Activated gamma-delta T cell treated with anti-CD3 and anti-CD28 coated beads, Interleukin-2, amount 50 U/mL, for 16 hours (primary cell): ENCODE data around the gene SLC4A2.

Experiments used
- DNase-seq: peaks from one replicate; pipeline ENCODE4 v3.0.0-alpha.2; 2020; ENCODE audit warnings: low read depth

Gene SLC4A2

DNA sequence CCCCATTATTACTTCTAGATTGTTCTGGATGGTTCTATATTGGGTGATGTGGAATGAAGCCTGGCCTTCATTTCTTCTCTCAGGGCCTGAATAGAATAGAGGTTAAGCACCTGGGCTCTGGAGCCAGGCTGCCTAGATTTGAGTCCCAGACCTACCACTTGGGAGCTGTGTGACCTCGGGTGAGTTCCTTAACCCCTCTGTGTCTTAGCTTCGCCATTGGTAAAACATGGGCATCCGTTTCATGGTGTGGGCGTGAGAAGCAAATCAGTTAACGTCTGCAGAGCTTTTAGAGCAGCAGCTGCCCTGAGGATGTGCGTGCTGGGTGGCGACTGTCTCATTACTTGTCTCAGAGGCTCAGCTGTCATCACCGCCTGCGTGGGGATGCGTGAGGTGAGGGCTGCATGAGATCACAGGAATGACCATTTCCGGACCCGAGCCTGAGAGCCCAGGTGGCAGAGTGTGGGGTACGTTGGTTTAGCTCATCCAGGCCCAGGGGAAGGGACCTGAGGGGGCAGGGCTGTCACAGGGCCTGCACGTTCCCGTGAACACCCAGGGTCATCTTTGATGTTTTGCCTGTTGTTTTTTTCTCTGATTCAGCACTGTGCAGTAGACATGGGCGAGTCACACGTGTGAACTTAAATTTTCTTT is 36.6 kb downstream of the SLC4A2 start:
- DNase-seq, result no peak

DNA sequence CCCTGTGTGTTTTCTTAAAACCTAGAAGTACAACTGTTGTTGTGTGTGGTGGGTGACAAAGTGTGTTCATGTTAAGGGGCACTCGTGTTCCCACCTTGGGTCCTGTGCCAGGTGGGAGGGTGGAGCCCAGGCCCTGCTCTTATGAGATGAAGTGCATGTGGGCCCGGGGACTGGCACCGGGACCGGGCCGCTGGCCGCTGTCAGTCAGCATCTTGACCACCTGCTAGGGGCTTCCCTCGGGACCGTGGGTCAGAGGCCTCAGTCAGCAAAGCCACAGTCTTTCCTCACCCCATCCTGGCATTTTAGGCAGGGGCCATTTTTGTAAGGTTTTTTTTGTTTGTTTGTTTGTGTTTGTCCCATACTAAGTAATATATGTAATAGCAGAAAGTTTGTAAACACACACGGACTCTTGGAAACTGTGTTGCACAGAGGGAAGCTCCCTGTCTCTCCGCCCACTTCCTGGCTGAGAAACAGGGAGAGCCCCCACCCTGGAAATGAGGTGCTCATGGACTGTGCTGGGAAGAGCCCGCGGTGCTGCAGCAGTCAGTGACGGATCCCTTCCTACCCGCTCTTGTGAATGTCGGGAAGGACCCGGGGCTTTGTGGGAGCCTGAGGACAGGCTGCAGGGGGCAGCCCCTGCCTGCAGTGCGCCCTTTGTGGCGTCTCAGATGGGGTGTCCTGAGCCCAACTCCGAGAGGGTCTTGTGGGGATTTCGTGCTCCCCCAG is 40.3 kb downstream of the SLC4A2 start:
- no peak for DNase-seq

DNA sequence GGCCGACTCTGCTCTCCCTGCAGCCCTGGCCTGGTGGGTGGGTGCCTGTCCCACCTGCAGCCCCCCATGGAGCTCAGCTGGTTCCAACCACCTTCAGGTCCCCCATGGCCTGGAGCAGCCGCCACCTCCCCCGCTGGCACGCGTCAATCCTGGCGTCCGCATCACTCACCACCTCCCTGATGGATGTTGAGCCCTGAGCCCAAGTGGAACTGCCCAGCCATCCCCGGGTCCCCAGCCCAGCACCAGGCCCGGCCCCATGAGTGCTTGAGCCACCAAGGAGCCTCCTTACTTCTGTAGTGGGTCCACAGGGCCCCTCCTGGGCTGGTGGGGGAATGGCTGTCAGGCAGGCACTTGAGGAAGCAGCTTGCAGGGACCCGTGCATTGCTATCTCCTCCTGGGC is 41.5 kb downstream of the SLC4A2 start:
- no peak for DNase-seq

DNA sequence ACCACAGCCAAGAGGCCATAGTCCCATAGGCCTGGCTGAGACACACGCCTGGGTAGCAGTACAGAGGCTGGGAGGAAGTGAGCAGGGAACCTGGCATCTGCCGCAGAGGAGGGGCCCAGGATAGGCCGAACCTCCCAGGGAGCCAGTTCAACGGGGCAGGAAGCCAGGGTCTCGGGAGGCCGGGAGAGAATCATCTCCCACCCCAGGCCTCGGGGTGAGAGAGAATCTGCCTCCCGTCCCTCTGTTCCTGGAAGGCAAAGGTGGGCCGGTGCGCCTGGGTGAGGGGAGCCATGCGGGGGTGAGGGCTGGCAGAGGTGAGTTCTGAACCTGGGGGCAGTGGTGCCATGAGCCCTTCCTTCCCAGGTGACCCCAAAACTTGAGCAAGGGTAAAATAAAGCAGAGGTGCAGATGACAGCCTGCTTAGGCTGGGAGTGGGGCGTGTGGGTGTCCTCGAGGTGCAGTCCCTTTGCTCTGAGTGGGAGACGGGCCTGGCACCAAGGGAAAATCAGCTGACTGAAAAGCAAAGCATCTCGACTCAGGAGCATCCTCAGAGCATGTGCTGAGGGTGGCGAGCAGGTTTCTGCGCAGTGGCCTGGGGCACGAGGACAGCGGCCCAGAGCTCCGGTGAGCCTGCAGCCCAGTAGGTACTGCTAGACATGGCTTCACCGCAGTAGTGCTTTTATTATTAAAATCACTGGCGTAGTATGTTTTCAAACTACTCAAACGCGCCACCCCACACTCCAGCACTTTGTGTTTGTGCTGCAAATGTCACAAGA is 42.4 kb downstream of the SLC4A2 start:
- DNase-seq, result no peak

DNA sequence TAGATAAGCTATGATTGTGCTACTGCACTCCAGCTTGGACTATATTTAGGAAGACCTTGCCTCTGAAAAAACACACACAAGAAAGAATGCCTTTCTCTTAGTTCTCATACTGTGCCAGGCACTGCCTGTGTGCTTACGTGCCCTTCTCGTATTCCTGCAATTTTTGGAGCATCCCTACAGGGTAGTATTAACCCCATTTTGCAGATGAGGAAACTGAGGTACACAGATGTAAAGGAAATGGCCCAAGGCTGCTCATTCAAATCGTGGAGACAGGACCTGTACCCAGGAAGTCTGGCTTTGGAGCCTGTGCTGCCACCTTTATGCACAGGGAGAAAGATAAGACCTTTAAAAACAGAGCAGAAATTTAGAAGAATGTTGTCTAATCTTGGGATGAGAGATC is 43.6 kb downstream of the SLC4A2 start:
- DNase-seq, result no peak

DNA sequence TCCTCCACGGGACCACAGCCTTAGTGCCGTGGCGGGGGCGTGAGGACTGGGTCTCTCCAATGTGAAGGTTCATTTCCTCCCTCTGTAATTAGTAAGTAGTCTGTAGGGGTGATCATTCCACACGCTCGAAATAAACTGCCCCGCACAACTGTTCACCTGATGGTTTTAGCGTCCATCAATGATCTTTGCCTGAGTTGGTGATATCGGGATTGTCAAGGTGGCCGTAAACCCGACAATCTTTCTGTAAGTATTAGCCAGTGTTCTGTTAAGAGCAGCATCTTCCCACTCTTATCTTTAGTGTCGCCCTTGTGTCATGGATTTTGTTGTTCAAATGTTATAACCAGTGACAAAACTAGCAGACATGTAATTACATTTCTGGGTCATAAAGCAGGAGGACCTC is 44.6 kb downstream of the SLC4A2 start:
- no peak for DNase-seq

DNA sequence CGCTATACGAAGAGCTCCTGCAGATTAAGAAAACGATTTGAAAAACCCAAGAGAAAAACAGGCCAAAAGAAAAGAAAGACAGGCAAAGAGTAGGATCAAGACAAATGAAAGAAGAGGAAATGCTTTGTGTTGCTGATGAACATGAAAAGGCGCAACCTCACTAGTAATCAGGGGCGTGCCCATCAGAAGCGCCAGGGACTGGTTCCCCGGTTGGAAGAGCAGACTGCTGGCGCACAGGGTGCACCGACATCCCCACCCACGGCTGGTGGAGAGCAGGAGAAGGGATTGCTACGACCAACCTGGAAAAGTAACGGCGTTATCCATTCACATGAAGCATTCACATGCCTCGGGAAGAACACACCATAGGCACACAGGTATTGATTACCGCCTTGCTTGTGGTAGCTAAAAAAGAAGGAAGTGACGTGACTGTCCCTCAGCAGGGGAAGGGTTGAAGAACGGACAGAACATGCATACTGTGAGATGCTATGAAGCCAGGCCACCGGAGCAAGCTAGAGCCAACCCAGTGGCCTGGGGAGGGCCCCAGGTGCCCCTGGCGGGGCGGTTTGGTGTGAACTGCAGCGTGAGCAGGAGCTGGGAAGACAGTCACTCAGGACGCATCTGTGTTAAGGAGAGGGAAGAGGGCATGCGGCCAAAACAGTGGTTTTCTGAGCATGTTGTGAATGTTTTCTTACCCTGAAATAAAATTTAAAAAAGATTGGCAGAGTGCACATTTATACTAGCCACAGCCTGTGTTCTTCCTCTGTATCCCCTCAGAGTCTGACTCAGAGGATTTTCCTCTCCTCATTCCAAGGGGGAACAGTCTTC is 45.2 kb downstream of the SLC4A2 start:
- DNase-seq, result no peak

DNA sequence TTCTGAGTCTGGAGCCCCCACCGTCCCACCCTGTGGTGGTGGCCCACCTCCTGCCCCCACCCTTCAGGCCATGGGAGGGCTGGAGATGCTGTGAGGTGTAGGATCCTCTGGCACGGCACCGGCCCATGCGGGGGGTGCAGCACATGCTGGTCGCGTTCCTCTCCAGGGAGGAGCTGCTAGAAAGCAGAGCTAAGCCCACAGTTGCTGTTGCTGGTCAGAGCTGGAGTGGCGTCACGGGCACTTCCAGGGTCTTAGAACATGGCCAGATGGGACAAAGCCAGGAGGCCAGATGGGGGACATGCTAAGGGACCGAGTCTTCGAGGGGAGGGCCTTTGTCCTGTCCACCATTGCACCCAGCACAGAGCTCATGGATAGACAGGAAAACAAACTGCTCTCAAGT is 48.5 kb downstream of the SLC4A2 start:
- no peak for DNase-seq

DNA sequence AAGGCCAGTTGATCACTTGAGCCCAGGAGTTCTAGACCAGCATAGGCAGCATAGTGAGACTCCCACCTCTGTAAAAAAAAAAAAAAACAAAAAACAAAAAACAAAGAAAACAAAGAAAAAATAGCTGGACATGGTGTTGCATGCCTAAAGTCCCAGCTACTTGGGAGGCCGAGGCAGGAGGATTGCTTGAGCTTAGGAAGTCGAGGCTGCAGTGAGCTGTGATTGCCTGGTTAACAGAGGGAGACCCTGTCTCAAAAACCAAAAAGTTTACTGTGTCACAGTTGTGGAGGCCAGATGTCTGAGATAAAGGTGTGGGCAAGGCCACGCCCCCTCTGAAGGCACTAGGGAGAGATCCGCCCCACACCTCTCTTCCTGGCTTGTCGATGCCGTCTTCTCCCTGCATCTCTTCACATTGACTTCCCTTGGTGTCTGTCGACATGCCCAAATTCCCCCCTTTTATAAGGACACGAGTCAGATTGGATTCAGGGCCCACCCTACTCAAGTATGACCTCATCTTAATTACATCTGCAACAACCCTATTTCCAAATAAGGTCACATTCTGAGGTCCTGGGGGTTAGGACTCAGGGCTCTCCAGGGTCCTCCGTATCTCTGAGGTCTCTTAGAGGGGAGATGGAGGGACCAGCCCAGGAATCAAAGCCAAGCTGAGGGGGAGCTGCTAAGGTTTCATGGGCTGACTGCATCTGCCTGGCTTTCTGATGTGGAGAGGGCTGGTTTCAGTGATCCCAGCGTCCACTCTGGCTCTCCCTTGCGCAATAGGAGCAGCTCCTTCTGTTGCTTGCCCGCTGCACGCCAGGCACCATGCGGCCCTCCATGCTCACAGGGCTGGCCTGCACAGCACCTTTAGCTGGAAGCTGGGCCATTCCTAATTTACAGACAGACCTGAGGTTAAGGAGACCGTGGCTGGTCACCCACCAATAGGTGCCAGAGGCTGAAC is 50.0 kb downstream of the SLC4A2 start:
- DNase-seq, result no peak

DNA sequence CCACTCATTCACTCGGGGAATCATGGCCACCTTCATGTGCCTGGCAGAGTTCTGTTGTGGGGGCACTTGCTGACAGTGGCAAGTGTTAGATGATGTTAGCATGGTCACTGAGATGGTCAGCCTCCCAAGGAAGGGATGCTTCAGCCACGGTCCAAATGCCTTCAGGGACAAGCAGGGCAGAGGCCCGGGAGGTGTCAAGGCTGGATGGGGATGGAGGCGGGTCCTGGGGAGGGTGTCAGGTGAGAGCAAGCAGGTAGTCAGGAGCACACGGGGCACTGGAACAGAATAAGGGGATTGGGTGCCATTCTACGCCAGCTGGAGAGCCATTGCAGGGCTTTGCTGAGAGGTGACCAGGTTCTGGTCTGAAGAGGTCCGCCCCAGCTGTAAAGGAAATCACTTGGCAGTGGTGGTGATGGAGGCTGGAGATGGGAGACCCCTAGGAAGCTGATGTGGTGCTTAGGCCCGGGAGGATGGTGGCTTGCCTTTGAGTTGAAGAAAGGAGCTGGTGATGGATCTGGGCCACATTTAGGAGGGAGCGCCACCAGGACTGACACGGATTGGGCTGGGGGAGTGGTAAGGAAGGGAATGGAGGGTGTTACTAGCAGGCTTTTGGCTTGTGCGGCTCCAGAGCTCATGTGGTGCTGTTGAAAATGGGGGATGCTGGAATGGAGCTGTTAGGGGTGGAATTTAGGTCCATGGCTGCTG is 51.0 kb downstream of the SLC4A2 start:
- no peak for DNase-seq

DNA sequence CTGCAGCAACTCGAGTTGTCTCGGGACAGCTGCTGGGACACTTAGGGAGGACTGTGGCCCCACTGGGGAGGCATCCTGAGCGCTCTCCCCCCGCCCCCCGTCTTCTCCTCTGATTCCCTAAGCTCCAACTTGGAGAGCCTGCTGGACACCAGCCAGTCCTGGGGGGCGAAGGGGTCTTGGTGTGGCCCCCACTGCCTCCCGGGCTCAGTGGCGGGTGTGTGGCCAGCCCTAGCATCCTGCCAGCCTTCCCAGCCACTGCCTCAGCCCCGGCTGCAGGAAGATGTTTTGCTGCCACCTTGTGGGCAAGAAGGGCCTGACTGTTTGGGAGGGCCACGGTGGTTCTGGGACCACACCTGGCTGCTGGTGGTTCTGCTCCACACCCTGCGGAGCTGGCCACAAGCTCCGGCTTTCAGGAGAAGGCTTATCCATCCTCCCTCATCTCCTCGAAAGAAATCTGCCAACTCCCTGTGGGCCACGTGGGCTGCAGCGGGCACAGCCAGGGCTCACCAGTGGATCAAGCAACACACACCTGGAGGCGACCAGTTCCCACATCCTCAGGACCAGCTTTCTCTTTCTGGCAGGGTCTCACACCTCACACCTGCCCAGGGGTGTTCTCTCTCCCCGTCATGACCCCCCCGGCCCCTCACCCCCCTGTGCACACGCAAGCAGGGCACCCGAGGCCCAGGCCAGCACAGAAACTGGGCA is 51.7 kb downstream of the SLC4A2 start:
- peak; percentile 54 for DNase-seq

DNA sequence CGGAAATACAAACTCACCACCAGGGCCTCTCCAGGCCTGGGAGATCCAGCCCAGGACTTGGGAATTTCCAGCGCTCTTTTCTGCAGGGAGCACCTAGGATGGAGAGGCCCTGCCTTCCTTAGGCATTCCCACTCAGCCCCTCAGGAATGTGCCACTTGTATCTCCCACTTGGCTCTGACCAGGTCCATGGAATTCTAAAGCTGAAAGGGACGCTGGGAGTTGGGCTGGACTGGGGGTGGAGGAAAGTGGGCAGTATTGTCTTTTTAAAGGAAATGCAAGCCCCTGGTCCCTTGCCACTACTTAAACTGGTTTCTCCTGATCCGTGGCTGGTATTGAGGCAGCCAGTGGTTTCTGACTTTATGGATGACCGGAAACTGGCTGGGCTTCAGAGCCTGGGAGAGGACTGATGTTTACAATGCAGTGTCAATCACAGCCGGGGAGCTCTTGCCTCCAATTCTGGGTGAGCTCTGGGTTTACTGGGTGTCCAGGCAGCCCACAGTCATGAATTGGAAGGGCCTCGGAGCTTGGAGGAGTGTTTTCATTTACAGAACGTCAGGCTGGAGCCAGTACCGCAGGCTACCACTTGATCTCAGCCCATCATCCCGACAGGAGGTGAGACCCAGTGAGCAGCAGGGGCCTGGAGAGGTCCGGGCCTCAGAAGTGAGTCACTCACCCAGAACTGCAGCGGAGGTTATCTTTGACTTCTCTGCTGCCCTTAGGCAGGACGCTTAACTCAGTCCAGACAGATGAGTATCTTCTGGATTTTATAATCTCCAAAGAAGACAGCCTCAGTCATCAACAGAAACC is 54.2 kb downstream of the SLC4A2 start:
- no peak for DNase-seq

DNA sequence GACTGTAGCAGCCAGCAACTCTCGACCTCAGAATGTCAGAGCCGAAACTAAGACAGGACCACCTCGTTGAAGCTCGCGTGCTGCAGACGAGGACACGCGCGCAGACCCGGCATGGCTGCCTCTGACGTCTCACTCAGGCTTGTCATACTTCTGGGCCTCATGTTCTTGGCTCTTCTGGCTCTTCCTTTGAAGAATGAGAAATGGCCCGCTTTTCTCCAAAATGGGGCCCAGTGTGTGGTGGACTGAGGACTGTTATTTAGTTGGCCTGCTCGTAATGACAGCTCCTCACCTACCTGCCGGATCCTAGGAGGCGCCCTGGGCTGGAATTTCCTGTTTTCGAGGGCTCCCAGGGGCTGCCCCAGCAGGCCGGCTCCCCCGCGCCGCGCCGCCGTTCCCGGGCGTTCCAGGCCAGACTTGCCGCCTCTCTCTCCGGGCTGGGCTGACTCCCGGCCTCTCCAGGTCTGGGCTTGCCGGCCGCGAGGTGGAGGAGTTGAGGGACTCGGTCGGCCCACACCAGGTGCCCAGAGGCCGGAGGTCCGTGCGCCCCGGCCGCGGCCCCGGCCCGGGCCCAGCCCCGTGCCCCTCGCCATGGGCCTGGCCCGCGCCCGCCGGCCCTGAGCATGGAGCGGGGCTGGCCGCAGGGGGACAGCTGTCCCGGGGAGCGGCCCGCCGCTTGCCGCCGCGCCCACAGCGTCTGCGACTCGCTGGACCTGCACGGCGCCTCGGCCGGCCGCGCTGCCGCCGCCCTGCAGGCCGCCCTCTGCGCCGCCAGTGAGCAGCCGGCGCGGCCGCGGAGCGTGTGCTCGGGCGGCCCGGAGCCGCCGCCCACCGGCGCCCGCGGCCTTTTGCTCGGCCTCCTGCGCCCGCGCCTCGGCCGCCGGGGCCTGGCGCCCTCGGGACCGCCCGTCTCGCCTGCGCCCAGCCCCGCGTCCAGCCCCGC is 55.0 kb downstream of the SLC4A2 start:
- DNase-seq, result no peak

DNA sequence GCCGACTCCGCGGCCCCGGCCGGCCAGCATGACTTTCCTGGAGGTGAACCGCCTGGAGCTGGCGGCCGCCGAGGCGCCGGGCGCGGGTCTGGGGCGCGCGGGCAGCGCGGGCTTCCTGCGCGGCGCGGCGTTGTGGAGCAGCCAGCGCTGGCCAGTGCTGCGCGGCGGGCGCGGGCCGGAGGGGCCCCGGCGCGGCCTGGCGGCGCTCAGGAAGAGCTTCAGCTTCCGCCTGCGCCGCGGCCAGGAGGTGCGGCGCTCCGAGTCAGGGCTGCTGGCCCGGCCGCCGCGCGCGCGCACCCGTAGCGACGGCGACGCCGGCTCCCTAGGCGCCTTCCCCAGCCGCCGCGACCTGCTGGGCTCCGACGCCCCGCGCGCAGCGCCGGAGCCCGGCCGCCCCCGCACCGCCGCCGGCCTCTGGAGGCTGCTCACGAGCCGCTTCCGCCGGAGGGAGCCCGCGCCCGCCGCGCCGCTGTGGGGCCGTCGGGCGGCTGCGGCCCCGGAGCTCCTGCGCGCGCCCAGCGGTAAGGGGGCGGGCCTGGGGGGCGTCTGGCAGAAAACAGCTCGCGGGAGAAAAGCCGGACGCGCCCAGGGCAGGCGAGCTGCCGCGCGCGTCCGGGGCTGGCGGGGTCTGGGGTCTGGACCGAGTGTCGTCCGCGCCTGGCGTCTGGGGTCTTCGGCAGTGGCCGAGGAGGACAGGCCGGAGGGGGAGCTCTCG is 55.9 kb downstream of the SLC4A2 start:
- DNase-seq, result no peak

DNA sequence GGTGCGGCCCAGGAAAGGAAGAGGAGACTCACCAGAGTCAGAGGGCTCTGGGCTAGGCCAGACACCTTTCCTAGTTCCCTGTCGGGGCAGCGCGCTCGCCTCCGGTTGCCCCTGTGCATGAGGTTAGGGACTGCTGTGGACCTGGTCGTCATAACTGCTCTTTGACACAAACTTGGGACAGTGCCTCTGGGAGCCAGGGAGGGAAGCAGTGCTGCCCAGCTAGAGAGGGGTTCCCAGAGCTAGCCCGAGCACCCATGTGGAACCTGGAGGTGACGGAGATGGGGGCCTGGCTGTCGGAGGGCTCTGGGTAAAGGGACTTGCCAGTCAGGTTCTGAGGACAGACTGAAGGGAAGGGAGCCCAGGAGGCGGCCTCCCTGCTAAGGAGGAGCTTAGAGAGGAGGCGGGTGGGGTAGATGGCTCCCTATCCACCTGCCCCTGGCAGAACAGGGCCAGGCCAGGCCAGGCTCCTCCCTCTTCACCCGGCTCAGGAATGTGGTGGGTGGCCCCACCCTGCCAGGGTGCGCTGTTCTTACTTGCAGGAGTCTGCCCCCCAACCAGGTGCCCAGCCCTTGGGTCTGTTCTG is 56.5 kb downstream of the SLC4A2 start:
- no peak for DNase-seq

DNA sequence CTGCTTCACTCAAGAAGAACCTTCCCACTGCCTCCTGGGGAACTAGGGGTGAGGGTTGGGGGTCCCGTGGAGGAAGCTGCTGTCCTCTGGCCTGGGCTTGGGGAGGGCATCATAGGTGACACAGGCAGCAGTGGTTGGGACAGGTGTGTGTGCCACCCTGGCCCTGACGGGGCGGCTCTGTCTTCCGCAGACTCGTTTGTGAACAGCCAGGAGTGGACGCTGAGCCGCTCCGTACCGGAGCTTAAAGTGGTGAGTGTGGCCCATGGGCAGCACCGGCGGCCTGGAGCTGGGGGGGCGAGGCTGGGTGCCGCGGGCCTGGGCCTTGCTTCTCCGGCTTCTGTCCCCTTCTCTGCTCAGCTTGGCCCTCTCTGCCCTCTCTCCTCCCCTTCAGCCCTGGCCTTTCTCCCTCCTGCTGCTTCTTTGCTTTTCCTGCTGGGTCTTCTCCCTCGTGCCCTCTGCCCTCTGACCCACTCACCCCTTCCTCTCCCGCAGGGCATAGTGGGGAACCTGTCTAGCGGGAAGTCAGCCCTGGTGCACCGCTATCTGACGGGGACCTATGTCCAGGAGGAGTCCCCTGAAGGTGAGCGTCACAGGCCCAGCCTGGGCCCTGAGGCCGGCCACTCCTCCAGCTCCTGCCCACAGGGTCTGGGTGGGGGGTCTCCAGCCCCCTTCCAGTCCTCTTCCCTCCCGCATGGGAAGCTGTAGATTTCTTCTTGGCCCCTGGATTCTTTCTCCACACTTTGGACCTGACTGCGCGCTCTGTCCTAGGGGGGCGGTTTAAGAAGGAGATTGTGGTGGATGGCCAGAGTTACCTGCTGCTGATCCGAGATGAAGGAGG is 57.4 kb downstream of the SLC4A2 start:
- no peak for DNase-seq
